ENCODE results near the gene TBPL1.

DNA sequence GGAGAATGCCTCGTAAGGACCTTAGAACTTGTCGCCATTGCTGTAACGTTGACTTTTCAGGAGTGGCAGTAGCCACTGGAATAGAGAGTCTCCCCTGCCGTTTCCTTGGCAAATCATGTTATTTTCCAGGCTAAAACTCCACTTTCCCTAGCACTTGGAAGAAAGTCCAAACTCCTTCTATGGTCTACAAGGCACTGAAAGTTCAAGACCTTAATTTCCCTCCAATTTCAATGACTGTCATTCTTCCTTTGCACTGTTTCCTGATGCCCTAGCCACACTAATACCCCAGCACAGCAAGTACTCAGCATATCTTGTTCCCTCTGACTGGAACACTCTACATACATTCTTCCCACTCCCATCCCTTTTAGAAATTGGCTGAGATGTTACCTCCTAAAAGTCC lies 1.8 kb upstream of the TBPL1 start:
- TF ChIP-seq CTCF (IDR thresholded peaks at IDR 0.05) (no peak), POLR2A (IDR thresholded peaks at IDR 0.05) (no peak)
